Right lobe of liver (tissue), 6 donors: Measurements from ENCODE around the gene FAM177B. TPM values are rescaled to one million over a fixed set of nuclear protein-coding genes. Genes with fewer than 3 reads are reported as not detected.
"Not testable (repeated sequence)": the region's sequence is repeated elsewhere in the genome, so short reads cannot be mapped to it uniquely, and the experiment has no call there.

Experiments used
- ATAC-seq, 4 donors: fragments of 200-7000 bp; cut with Tn5 transposase; one replicate each; pipeline ENCODE4 v1.9.1; 2020; ENCODE audit warnings: mild to moderate bottlenecking in 4 of 4, moderate library complexity in 4 of 4
- DNase-seq, 3 donors: peaks; one replicate each; pipeline ENCODE4 v3.0.0-alpha.2; 2020
- H3K27ac ChIP-seq, 3 donors: fragments of 200-600 bp; one replicate each; pipeline ENCODE4 v1.8.0; 2022
- H3K27me3 ChIP-seq, 2 donors: fragments of 200-600 bp; one replicate each; pipeline ENCODE4 v1.8.0; 2022
- H3K36me3 ChIP-seq, 4 donors: fragments of 200-600 bp; sonication (generic) in 1 of 4; one replicate each; pipeline versions ENCODE4 v1.5.1 to v1.8.0; 2017 to 2022; ENCODE audit warnings: control low read depth in 1 of 4
- H3K4me1 ChIP-seq, 4 donors: fragments of 200-600 bp; sonication (generic) in 1 of 4; one replicate each; pipeline versions ENCODE4 v1.5.1 to v1.8.0; 2017 to 2022; ENCODE audit warnings: control low read depth in 1 of 4
- H3K4me3 ChIP-seq, 3 donors: fragments of 200-600 bp; one replicate each; pipeline ENCODE4 v1.8.0; 2022
- H3K9me3 ChIP-seq, 4 donors: fragments of 200-600 bp; sonication (generic) in 1 of 4; one replicate each; pipeline versions ENCODE4 v1.5.1 to v1.8.0; 2017 to 2022; ENCODE audit warnings: control low read depth in 1 of 4
- CTCF ChIP-seq, 4 donors: fragments of 200-600 bp in 3 of 4; fragments of 450-650 bp in 1 of 4; IDR thresholded peaks; one replicate each; pipeline versions ENCODE4 v1.5.1 to v1.8.0; 2016 to 2022; ENCODE audit warnings: antibody characterized with exemption in 4 of 4, mild to moderate bottlenecking in 2 of 4
- POLR2A ChIP-seq: fragments of 450-650 bp; IDR thresholded peaks from one replicate; pipeline ENCODE4 v1.6.1; 2017; ENCODE audit warnings: antibody characterized with exemption, mild to moderate bottlenecking
- WGBS: methylation state at CpG from one replicate; pipeline ENCODE4 v1.1.6; 2018; ENCODE audit warnings: low coverage, low lambda C conversion rate; ENCODE audit not compliant: insufficient coverage; ENCODE audit errors: missing lambda C conversion rate; 5-methylcytosine and 5-hydroxymethylcytosine counted together
- intact Hi-C, 2 donors: fragments of 100-400 bp; cut with DNase I; formaldehyde crosslinking; loops; one replicate each; pipeline versions ENCODE4 v1.11.2 to v1.14.1; 2022
- total RNA-seq, 6 experiments: library from RNA; depleted of rRNA in 2 of 6; stranded (reverse); fragments of >200 nt in 2 of 6; fragmentation: NEBNext Ultra II Directional in 3 of 6; extraction: Animal tissue kit (Norgen Biotek cat#: 25700) in 3 of 6; gene quantifications; one replicate each; pipeline versions ENCODE4 v1.1.0 to v1.2.4, GENCODE V29; 2016 to 2023
- donor health status: DM: no; HTN: yes; CAD: no.
- donor health status: DM: no; HTN: no; CAD: no.
- donor health status: DM: no; HTN: no; CAD: no.
- donor health status: DM: no; HTN: yes; CAD: no.
- donor health status: DM: no; HTN: yes; CAD: no.

Gene FAM177B
- total RNA-seq, 6 experiments from 2014 or later = 0.47 TPM; not detected in 5

GRCh38 chr1:222736470-222736869 lies 532 bp upstream of the FAM177B start:
- 88% methylated on average over 5 of the region's 5 CpGs for WGBS
- no peak overlapping the region for H3K27ac ChIP-seq
- intact Hi-C loops = no loop called here
- H3K4me3 ChIP-seq = no peak overlapping the region
- no peak for DNase-seq
- H3K27me3 ChIP-seq = no peaks in the 10 kb centered on the region
- TF ChIP-seq POLR2A (no peak), CTCF (IDR thresholded peaks at IDR 0.05) (no peak)
- no peak for ATAC-seq
- peaks cover 0 to 5% (median 0%) of the 10 kb centered on the region in 4 donors for H3K4me1 ChIP-seq
- H3K36me3 ChIP-seq = peaks cover 0 to 45% (median 24%) of the 10 kb centered on the region in 4 donors
- H3K9me3 ChIP-seq = no peaks in the 10 kb centered on the region

GRCh38 chr1:222739465-222739864 lies 2.5 kb downstream of the FAM177B start:
- Histone ChIP-seq H3K9me3 (no peaks in the 10 kb centered on the region), H3K4me3 (no peak overlapping the region), H3K4me1 (peaks cover 0 to 5% (median 0%) of the 10 kb centered on the region in 4 donors), H3K27ac (no peak overlapping the region), H3K36me3 (peaks cover 0 to 16% (median 8%) of the 10 kb centered on the region in 4 donors), H3K27me3 (no peaks in the 10 kb centered on the region)
- intact Hi-C loops = no loop called here
- no peak for DNase-seq
- no peak for ATAC-seq
- TF ChIP-seq CTCF (IDR thresholded peaks at IDR 0.05) (no peak), POLR2A (no peak)
- 60% methylated on average over 2 of the region's 2 CpGs for WGBS

GRCh38 chr1:222739929-222740328 lies 2.9 kb downstream of the FAM177B start:
- WGBS = 76% methylated on average over 1 of the region's 1 CpG
- no peaks in the 10 kb centered on the region for H3K27me3 ChIP-seq
- DNase-seq (no peak), ATAC-seq (peak; percentile 77 to 87 (median 82))
- H3K9me3 ChIP-seq = no peaks in the 10 kb centered on the region
- H3K27ac ChIP-seq = no peak overlapping the region
- no peak overlapping the region for H3K4me3 ChIP-seq
- peaks cover 0 to 12% (median 6%) of the 10 kb centered on the region in 4 donors for H3K36me3 ChIP-seq
- H3K4me1 ChIP-seq = peaks cover 0 to 5% (median 0%) of the 10 kb centered on the region in 4 donors
- TF ChIP-seq POLR2A = no peak
- no peak for TF ChIP-seq CTCF (IDR thresholded peaks at IDR 0.05)
- intact Hi-C loops = no loop called here

- H3K4me1 ChIP-seq, H3K27ac ChIP-seq, DNase-seq, intact Hi-C loops, H3K9me3 ChIP-seq, H3K36me3 ChIP-seq, H3K4me3 ChIP-seq, ATAC-seq, H3K27me3 ChIP-seq: not testable (repeated sequence)
- 76% methylated on average over 5 of the region's 5 CpGs for WGBS
Observed at GRCh38 chr1:222741630-222742457, 4.8 kb downstream of the FAM177B start.

GRCh38 chr1:222749927-222750326 lies 12.9 kb downstream of the FAM177B start:
- Histone ChIP-seq H3K4me3 (no peak overlapping the region), H3K4me1 (no peaks in the 10 kb centered on the region), H3K9me3 (no peaks in the 10 kb centered on the region), H3K36me3 (no peaks in the 10 kb centered on the region), H3K27ac (no peak overlapping the region), H3K27me3 (no peaks in the 10 kb centered on the region)
- TF ChIP-seq CTCF (IDR thresholded peaks at IDR 0.05) (no peak), POLR2A (no peak)
- intact Hi-C loops = no loop called here
- DNase-seq = no peak
- ATAC-seq = no peak
